HG02763 (cell line): Measurements from ENCODE around the gene THOC3.
"Not testable (repeated sequence)": the region's sequence is repeated elsewhere in the genome, so short reads cannot be mapped to it uniquely, and the experiment has no call there.

Source experiments
- ATAC-seq: cut with Tn5 transposase; IDR thresholded peaks from one replicate; pipeline ENCODE4 v1.9.1; 2021; ENCODE audit warnings: mild to moderate bottlenecking, moderate library complexity; ENCODE audit not compliant: unreplicated experiment

The THOC3 gene, protein sequence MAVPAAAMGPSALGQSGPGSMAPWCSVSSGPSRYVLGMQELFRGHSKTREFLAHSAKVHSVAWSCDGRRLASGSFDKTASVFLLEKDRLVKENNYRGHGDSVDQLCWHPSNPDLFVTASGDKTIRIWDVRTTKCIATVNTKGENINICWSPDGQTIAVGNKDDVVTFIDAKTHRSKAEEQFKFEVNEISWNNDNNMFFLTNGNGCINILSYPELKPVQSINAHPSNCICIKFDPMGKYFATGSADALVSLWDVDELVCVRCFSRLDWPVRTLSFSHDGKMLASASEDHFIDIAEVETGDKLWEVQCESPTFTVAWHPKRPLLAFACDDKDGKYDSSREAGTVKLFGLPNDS

DNA sequence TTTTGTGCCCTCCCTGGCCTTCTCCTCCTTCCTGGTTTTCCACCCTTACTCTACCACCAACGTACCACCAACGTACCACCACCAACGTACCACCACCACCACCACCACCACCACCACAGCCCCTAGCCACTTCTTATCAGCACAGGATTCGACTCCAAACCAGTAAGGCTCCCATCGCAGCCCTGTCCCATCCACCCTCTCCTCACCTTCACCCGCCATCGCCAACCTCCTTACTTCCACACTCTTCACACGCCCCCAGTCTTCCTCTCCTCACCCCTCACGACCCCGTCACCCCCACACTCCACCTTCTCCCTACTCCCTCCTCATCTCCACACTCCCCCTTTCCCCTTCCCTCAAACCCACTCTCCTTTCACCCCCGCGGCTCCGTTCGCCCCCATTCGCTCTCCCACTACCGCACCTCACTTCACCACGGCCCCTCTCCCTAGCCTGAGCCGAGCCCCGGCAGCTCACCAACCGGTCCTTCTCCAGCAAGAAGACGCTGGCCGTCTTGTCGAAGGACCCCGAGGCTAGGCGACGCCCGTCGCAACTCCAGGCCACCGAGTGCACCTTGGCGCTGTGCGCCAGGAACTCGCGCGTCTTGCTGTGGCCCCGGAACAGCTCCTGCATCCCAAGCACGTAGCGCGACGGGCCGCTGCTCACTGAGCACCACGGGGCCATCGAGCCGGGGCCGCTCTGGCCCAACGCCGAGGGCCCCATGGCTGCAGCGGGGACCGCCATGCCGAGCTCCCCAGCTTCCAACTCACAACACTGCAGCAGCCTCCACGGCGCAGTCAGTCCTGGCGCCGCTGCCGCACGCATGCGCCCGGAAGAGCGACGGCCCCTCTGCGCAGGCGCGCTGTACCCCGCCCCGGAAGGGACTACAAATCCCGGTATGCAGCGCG is at the start of gene THOC3:
Gene THOC3, minus strand, starts transcription at position 845 of the 902 bp plus-strand sequence. Its CDS starts 107 bp downstream, at position 738.
- ATAC-seq = peak; percentile 99

DNA sequence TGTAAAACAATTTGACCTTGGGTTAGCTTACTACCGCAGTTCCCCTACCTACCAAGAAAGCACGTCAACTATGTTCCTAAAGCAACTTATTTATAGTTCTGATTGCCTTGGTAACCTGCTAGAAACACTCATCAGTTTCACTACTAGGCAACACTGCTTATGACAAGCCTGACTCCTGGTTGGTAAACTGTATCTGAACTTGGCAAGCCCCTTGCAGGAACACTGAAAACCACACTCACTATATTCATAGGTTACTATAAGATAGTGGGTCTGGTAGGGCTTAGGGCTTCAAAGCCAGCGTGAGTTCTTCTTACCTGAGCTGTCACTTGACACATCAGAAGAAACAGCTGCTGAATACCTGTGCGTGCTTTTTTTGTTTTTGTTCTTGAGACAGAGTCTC is 49.2 kb upstream of the THOC3 start:
- ATAC-seq = not testable (repeated sequence)

DNA sequence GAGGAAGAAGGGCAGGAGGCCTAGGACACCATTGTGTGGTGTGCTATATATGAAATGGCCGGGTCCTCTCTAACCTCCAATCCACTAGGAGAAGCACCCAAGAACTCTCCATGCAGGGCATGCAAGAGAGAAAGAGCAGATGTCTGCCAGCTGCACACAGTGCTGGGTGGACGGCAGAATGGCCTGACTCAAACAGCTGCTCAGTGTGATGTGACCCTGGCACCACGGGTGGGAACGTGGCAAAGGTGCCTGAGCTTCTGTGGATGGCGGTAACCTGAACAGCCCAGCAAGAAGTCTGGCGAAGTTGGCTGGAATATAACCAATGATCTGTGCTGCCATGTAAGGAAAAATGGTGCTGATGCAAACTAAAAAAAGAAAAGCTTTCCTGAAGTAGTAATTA is 46.2 kb upstream of the THOC3 start:
- ATAC-seq = not testable (repeated sequence)

DNA sequence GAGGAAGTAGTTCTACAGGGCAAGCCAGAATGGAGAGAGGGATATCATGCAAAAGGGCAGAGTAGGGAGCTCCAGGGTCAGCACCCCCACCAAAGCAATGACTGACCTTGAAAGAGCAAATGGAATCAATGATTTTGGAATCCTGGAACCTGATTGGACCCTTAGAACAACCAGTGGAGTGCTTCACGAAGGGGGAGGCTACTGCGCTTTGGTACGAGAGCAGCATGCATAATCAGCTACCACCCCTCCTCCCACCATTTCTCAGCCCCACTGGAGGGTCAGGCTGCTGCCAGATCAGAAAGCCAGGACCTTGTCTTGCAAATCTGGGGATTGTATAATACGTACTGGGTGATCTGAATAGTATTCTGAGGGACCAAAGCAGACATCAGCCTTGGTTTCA is 43.0 kb upstream of the THOC3 start:
- ATAC-seq = not testable (repeated sequence)

DNA sequence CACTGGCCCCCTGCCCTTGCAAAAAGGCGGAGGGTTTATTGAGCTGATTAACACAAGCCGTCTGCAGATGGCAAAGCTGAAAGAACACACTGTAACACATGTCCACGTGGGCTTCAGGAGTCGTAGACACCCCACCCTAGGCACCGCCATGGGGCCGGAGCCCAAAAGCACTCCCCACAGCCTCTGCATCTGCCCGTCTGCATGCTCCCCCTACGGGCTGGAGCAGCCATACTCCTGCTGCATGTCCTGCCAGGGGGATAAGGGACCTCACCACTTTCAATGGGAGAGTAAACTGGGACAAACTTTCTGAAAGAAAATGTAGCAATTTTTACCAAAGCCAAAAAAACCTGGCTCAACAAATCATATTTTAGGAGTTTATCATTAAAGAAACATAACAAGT is 42.1 kb upstream of the THOC3 start:
- ATAC-seq = not testable (repeated sequence)

DNA sequence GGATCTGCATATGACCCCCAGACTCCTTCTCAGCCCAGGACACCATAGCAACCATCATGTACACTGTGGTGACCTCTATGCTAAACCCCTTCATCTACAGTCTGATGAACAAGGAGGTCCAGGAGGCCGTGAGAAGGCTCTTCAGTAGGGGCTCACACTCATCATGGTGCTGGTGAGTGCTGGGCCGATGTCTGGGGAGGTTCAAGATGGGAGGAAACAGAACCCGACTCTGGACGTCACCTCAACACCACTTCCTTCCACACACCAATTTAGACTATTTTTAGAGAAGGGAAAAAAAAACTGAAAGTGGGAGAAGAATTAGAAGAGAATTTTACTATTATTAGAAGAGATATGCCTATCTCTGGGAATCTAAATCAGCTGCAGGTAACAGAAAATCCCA is 39.1 kb upstream of the THOC3 start:
- not testable (repeated sequence) for ATAC-seq

DNA sequence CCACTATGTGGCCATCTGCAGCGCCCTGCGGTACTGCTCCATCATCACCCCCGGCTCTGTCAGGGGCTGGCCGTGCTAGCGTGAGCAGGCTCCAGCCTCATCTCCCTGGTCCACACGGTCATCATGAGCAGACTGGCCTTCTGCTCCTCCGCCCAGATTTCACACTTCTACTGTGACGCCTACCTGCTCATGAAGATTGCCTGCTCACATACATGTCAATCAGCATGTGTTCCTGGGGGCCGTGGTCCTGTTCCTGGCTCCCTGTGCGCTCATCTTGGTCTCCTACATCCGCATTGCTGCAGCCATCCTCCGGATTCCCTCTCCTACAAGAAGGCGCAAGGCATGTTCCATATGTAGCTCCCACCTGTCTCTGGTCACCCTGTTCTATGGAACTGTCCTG is 38.7 kb upstream of the THOC3 start:
- not testable (repeated sequence) for ATAC-seq

DNA sequence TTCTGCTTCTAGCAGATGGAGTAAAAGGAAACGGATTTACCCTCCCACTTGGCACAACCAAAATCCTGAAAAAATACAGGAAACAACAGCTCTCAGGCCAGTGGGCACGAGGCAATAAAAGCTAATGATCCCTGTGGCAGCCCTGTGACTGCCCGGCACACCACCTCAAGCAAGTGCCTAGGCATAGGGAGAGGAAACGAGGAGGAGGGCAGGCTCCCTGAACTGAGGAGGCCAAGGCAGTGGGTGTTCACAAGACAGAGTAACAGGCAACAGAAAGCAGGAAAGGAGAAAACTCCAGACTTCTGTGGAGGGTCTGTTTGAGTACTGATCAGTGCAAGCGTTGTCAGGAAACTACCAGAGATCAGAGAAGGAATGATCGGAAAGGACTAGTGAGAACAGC is 29.9 kb upstream of the THOC3 start:
- not testable (repeated sequence) for ATAC-seq

DNA sequence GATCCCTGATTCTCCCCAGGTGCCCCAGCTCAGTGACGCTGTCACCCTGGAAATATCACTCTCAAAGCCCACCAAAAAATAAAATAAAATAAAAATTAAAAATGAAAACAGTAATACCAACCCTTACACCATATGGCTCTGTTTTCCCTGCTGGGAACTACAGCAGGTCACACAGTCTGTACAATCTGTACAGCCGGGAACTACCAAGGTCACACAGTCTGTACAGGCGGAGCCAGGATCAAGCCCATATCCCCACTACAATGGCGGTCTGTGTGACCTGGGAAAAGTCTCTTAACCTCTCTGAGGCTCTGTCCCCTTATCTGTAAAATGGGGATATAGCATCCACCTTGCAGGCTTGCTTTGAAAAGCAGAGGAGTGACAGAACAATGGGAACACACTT is 29.4 kb upstream of the THOC3 start:
- ATAC-seq = not testable (repeated sequence)

DNA sequence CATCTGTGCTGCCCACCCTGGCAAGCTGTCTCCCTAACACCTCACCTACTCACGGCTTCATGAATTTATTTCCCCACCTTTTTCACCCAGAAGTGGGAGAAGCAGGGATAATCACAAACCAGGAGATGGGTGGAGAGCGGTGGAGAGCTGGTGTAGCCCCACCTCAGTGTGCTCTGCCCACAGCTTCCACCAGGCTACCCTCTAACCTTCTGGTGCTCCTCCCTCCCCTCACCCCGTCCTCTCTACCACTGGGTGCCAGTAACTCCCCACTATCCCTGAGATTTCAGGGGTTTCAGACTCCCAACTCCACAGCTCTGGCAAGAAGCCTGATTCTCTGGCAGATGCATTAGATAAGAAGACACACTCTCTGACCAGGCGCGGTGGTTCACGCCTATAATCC is 28.7 kb upstream of the THOC3 start:
- not testable (repeated sequence) for ATAC-seq

DNA sequence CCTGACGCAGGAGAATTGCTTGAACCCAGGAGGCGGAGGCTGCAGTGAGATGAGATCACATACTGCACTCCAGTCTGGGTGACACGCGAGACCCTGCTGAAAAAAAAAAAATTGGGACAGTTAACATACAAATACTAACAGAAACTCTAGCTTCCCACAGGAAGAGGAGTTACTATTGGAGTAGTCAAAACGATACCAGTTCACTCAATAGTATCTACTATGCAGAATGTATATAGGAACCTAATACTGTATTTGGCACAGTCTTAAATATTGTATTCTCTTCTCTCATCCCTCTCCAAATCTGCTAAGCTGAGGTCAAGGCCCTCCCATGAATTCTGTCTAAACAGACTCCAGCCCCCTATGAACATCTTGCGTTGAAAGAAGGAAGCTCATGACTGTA is 27.4 kb upstream of the THOC3 start:
- ATAC-seq = not testable (repeated sequence)

DNA sequence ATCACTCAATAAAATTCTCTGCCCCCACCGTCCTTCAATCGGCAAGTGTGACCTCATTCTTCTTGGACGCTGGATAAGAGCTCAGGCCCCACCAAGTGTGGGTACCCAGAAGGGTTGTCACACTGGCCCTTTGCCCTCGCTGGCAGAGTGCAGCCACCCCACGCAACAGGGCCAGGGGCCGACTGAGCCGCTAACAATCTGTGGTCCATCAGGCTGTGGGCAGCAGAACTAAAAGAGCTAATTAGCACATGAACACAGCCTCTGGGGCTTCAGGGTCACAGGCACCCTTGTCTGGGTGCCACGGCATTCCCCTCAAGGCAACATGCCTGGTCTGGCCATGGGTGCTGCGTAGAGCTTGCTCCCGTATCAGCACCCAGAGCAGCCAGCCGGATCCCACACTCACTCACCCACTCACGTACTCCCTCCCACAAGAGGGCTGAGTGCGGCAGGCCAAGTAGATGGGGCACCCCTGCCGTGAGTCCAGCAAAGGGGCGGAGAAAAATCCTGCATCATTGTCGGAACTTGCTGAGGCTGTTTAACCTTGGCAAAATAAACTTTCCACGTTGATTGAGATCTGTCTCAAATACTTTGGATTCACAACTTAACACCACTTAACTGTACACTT is 11.4 kb upstream of the THOC3 start:
- ATAC-seq = not testable (repeated sequence)

DNA sequence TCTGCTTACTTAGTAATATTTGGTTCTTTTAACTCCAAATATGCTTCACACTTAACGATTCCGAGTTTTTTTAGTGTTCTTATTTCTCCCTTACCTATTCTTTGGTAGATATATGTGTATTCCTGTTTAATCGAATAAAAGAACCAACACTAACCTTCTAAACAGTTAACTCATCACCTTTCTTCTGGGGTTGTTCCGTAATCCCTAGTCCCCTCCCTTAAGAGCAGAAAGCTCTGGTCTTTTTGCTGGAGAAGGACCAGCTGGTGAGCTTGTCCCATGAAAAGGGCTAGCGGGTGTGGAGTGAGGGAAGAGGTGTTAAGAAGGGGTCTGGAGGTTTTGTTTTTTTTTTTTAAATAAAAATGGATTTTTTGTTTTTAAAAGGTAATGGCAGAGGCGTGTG is 266 bp upstream of the THOC3 start:
- ATAC-seq = peak; percentile 25

DNA sequence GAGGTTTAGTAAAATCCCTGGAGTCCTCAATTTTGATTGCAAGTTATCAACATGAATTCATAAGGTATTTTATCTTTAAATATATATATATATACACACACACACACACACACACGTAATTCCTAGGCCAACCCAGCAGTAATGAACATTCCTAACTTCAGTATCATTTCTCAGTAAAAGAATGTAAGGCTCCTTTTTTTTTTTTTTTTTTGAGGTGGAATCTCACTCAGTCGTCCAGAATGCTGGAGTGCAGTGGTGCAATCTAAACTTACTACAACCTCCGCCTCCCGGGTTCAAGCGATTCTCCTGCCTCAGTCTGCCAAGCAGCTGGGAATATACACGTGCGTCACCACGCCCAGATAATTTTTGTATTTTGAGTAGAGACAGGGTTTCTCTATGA is 5.8 kb downstream of the THOC3 start:
- ATAC-seq = not testable (repeated sequence)

DNA sequence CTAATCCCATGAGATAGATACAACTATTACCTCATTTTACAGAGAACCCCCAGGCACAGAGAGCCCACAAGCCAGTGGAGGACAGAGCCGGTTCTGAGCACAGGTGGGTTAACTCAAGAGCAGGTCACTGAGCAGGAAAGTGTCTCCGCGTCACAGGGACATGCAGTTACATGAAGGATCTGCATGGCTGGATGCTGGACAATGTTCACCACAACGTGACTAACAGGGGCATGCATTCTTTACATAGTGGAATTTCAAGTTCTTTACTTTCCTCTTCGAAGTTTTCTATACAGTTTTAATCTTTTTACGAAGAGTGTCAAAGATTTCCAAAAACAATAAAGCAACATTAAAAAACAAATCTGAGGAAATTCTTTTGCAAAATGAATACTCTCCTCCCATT is 7.9 kb downstream of the THOC3 start:
- ATAC-seq = not testable (repeated sequence)

DNA sequence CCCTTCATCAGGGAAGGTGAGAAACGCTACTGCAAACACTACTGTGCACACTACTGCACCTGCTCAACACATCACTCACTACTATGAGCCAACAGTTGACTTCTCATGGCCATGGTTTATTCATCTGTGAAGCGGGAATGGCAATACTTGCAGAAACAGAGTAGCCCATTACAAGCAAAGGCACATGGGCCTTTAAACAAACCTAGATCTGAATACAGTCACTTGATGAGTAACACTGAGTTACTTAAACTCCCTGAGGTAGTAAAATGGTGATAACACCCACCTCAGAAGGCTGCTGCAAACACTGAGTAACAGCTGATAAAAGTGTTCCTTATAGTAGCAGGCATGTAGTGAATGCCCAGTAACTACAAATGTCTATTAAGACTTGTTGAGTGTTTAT is 9.6 kb downstream of the THOC3 start:
- not testable (repeated sequence) for ATAC-seq

DNA sequence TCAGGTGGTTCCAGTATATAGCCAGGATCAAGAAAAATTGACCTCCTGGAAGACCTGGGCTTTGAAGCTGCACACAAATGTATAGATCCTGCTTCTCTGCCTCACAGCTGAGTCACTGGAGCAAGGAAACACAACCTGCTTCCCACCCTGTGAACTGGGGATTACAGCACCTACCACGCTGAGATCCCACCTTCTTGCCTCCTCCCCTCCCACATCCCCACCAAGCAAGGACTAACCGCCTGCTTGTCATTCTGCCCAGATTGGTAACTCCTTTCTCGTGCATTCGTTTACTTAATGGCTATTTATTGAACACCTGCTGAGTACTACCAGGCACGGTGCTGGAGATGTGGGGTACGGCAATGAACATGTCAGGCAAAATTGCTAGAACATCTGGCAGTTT is 14.0 kb downstream of the THOC3 start:
- not testable (repeated sequence) for ATAC-seq

DNA sequence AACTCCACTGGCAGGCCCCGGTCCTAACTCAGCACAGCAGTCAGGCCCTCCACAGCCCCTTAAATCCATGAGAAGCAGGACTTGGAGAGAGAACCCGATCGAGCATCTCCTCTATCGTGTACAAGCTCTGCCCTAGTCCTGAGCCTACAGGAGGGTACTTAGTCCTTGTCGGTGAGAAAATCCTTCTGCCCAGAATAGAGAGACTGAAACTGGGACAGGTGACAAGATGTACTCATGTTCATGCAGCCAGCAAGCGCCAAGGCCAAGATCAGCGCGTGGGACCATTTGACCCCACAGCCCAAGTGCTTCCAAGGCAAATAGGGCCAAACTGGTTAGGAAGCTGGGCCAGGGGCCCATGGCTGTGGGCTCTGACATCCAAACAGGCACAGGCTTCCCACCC is 15.3 kb downstream of the THOC3 start:
- ATAC-seq = not testable (repeated sequence)

DNA sequence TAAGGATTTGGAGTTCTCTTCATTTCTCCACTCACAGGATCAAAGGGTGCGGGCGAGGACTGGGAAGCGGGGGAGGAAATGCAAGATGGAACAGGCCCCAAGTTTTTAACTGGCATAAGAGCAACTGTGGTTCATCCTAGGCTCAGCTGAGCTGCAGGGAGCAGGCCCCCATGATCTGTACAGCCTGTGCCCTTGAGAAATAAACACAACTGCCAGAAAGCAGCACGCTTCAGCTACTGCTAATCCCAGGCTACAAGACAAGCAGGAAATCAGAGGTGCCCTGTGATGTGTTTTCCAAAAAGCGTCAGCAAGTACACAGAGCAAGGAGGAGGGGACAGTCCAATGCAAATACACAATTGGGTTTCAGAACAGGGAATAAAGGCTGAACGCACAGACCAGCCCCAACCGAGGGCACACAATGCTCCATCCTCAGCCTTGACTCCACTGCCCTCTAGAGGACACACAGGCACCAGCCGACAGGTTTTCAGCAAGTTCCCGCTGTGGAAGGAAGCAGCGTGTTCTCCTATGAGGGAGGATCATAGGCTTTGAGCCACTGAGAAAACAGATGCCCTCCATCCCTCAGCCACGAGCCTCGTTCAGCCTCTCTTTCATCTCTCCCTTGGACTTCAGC is 16.7 kb downstream of the THOC3 start:
- peak; percentile 62 for ATAC-seq

DNA sequence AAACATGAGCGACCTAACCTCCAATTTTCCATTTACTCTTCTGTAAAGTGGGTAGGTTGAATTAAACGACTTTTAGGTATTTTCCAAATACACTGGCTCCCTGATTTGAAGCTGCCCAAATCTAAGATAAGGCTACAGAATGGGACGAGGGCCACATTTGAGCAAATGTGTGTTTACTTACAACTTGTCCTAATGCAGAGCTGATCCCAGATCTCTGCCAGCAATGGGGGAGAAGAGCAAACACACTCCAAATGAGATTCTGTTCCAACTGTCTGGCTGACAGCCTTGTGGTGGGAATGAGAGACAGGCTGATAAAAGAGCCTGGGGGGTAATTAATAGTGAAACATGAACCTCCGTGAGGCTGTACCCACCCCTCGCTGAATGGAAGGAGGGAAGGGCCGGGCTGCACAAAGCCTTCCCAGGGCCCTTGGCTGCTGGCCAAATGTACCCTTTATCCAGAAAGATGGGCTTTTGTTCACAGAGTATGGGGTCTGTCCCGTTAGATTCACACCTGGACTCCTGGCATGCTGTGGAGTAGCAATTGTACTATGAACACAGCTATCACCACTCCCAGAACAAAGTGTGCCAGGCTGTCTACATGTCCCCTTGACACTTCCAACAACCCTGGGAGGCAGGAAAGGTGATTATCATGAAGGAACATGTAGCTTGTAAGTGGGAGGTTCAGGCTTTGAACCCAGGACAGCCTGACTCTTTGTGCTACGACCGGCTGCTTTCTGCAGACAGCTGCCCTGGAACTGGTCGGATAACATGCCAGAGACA is 19.6 kb downstream of the THOC3 start:
- not testable (repeated sequence) for ATAC-seq
